ENCODE data around the gene XIRP2.

DNA sequence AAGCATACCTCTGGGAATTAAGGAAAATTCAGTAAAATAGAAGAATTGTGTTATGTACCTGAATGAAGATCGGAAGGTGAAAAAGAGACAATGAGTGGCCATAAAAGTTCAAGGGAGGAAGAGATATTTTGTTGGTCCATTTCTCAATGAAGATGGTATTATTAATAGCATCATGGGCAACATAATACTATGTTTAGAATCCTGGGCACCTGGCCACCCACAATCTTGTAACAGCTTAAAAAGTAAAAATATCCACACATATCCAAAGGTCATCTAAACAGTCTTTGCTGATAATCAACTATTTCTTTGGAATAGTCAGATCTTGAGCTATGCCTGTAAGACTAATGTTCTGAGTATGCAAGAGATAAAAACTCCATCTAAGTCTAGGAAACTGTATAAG is 73.7 kb downstream of the XIRP2 start:
- TF ChIP-seq POLR2AphosphoS5 (IDR thresholded peaks at IDR 0.05; ENCODE audit: borderline replicate concordance, low read depth, low read length): no peak
- TF ChIP-seq EZH2 (IDR thresholded peaks at IDR 0.05): no peak

Measured in SK-N-MC (cell line).